HG02981 (cell line): ENCODE measurements around the gene MFAP4.

Source experiments
- ATAC-seq: cut with Tn5 transposase; IDR thresholded peaks from one replicate; pipeline ENCODE4 v1.9.1; 2021; ENCODE audit warnings: mild to moderate bottlenecking, moderate library complexity; ENCODE audit not compliant: unreplicated experiment

MFAP4 gene

DNA sequence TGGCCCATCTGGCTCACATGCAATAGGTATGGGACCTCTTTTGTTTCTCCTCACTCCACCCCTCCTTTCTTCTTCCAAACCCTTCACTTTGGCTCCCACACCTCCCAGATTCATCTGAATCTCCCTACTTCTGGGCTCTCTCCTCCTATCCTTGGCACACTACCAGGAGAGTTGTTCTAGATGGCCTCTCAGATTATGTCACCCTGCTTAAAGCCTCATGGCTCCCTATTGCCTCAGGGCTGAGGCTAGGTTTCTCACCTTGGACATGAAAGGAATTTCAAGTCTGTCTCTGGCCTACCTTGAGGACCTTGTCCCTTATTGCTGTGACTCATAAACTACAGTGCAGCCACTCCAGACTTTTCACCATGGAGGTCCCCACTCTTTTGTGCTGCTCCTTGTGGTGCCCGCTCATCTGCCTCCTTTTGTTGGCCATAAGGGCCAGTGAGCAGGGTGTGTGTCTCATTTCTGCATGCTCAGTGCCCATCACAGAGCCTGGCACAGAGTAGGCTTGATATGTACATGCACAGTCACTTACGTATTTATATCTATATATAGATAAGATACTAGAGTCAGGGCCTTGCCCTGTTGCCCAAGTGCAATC is 1.0 kb upstream of the MFAP4 start:
- no peak for ATAC-seq

DNA sequence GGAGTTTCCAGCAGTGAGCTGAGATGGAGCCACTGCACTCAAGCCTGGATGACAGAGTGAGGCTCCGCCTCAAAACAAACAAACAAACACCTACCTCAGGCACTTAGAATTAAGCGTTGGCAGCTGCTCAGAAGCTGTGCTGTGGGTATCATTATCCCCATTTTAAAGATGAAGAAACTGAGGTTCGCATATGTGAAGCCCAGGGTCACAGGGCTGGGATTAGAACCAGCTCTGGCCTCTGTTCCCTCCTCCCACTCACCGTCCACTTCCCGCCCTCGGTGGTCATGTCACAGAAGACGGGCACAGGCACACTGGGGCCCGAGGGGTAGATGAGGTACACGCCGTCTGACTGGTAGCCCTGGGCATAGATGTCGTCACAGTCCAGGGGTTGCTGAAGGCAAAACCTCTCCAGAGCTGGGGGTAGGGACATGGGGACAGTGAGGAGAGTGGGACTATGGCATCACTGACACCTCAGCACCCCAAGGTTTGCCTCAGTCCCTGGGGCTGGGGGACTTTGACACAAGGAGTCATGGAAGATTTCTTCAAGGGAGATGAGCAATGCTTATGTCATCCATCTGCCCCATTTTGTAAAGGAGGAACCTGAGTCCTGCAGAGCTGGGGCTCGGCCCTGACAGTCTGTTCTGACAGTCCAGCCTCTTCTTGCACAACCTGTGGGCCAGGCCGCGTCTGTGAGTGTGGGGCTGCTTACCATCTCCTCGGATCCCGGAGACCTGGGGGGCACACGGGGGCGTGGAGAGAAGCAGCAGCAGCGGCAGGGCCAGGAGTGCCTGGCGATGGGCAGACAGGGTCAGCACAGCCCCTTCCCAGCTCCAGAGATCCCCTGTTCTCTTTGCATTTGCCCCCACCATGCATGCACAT is 700 bp downstream of the MFAP4 start:
- no peak for ATAC-seq

DNA sequence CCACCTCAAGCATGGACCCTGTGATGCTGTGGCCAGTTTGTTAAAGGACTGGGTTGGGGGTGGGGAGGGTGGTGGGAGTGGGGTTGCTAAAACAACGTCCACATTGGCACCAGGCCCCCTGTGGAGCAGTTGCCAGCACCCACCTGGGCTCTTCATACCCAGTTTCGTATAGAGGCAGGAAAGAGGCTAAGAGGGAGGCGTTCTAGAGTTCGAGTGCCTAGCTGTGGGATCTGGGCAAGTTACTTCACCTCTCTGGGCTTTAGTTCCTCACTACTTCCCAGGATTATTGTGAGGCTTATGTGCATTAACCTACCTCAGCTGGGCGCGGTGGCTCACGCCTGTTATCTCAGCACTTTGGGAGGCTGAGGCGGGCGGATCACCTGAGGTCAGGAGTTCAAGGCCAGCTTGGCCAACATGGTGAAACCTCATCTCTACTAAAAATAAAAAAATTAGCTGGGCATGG is 1.4 kb downstream of the MFAP4 start:
- ATAC-seq = no peak

DNA sequence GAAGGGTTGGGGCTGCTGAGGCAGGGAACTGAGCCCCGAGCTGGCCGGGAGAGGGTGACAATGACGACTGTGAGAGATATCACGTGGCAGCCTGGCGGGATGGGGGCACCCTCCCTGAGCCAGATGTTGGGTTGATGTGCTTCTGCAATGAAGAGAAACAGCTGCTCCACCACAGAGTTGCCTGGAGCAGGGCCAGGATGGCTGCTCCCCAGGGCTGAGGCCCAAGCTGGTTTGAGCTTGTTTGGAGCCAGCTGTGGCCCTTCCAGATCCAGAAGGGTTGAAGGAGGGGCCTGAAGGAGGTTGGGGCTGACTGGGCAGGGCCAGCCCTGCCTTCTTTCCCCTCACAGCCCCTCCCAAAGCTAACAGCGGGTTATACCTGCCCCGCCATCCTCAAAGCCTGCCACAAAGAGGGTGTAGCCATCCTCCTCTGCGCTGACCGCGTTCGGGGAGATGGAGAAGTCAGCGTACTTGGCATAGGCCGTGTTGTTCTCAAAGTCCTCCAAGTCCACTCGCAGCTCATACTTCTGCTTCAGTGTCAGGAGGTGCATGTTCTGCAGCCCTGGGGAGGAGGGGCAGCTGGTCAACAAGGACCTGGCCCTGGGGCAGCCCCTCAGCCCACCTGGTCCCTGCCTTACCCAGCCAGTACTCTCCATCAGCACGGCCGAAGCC is 2.1 kb downstream of the MFAP4 start:
- no peak for ATAC-seq

DNA sequence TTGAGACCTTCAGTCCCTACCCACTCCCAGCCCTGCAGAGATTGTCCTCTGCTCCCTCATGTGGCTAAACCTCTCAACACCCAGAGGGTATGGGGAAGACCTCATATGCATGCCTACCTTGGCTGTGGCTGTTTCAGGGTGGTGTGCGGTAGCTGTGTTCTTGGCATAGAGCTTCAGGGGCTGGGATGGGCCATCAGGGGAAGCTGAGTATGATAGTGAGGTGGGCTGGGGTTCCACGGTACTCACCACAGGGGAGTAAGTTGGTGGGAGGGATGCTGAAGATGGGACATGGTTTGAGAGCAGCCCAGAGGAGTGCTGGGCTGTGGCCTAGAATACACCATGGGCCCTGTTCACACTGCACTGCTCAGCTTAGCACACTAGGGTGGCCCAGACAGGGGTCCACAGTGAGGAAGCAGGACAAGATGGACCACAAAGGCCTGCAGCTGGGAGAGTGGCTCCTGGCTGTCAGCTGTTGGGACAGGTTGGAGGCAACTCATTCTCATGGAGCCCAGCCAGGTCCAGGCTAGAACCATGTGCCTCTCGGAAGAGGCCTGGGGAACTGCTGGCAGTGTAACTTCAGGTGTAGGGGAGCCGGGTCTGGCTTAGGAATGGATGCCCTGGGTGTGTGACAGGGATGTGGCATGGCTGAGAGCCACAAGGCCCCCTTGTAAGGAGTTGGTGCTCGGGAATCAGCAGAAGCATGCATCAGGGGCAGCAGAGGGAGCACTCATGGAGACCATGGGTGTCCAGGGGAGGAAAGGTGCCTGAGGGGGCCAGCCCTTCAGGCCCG is 3.1 kb downstream of the MFAP4 start:
- no peak for ATAC-seq

DNA sequence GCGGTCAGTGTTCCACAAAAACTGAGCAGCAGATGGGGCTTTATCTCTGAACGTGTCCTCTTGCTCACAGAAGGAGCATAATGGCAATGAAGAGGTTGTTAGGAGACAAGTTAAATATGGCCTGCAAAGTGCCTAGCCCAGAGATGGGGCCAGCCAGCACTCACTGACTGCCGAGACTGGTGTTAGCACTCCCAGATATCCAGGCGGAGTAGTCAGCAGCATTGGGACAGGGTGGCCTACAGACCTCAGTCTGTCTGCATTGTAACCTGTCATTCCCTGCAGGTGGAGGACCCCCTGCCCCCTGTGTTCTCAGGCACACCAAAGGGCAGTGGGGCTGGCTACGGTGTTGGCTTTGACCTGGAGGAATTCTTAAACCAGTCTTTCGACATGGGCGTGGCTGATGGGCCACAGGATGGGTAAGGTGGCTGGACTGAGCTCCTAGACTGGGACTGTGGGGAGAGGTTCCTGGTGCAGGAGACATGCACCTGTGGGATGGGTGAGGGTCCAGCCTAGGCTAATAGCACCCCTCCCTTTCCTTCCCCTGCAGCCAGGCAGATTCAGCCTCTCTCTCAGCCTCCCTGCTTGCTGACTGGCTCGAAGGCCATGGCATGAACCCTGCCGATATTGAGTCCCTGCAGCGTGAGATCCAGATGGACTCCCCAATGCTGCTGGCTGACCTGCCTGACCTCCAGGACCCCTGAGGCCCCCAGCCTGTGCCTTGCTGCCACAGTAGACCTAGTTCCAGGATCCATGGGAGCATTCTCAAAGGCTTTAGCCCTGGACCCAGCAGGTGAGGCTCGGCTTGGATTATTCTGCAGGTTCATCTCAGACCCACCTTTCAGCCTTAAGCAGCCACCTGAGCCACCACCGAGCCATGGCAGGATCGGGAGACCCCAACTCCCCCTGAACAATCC is 4.2 kb downstream of the MFAP4 start:
- ATAC-seq = no peak

DNA sequence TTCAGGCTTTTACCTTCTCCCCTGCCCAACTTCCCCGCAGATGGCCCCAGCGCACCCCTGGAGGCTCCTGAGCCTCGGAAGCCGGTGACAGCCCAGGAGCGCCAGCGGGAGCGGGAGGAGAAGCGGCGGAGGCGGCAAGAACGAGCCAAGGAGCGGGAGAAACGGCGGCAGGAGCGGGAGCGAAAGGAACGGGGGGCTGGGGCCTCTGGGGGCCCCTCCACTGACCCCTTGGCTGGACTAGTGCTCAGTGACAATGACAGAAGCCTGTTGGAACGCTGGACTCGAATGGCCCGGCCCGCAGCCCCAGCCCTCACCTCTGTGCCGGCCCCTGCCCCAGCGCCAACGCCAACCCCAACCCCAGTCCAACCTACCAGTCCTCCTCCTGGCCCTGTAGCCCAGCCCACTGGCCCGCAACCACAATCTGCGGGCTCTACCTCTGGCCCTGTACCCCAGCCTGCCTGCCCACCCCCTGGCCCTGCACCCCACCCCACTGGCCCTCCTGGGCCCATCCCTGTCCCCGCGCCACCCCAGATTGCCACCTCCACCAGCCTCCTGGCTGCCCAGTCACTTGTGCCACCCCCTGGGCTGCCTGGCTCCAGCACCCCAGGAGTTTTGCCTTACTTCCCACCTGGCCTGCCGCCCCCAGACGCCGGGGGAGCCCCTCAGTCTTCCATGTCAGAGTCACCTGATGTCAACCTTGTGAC is 5.1 kb downstream of the MFAP4 start:
- no peak for ATAC-seq

DNA sequence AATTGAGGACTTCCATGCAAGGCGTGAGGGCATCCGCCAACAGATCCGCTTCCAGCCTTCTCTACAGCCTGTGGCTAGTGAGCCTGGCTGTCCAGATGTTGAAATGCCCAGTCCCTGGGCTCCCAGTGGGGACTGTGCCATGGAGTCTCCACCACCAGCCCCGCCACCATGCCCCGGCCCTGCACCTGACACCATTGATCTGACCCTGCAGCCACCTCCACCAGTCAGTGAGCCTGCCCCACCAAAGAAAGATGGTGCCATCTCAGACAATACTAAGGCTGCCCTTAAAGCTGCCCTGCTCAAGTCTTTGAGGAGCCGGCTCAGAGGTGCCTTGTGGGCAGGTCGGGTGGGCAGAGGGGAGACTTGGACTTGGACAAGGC is 5.6 kb downstream of the MFAP4 start:
- ATAC-seq = no peak

DNA sequence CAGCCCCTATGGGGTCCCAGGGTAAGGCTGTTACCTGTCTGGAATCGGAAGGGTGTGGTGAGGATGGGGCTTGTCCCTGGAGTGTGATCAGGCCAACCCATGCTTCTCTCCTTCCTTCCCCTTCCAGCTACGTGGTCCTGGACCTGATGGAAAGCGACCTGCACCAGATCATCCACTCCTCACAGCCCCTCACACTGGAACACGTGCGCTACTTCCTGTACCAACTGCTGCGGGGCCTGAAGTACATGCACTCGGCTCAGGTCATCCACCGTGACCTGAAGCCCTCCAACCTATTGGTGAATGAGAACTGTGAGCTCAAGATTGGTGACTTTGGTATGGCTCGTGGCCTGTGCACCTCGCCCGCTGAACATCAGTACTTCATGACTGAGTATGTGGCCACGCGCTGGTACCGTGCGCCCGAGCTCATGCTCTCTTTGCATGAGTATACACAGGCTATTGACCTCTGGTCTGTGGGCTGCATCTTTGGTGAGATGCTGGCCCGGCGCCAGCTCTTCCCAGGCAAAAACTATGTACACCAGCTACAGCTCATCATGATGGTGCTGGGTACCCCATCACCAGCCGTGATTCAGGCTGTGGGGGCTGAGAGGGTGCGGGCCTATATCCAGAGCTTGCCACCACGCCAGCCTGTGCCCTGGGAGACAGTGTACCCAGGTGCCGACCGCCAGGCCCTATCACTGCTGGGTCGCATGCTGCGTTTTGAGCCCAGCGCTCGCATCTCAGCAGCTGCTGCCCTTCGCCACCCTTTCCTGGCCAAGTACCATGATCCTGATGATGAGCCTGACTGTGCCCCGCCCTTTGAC is 6.3 kb downstream of the MFAP4 start:
- ATAC-seq = no peak

DNA sequence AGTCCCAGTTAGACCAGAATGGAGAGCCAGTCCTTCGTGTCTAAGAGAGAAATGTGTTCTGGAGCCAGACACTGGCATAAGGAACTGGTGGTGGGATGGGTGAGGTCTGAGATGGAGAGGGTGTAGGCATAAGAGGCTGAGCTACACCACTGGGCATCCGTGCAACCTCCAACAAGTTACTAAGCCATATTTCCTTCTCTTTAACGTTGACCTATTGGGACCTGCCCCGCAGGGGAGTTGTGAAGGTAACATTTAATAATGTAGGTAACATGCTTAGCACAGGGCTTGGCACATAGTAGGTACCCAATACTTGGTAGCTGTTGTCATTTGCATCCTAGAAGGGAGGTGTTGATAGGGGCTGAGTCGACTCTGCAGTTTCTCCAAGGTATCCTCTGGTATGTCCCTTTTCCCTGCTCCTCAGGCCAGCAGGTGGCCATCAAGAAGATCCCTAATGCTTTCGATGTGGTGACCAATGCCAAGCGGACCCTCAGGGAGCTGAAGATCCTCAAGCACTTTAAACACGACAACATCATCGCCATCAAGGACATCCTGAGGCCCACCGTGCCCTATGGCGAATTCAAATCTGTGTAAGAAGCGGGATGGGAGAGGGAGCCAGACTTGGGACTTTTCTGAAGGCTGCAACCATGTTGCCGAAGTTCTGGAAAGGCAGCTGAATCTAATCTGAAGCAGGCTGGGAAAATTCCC is 7.5 kb downstream of the MFAP4 start:
- ATAC-seq = no peak

DNA sequence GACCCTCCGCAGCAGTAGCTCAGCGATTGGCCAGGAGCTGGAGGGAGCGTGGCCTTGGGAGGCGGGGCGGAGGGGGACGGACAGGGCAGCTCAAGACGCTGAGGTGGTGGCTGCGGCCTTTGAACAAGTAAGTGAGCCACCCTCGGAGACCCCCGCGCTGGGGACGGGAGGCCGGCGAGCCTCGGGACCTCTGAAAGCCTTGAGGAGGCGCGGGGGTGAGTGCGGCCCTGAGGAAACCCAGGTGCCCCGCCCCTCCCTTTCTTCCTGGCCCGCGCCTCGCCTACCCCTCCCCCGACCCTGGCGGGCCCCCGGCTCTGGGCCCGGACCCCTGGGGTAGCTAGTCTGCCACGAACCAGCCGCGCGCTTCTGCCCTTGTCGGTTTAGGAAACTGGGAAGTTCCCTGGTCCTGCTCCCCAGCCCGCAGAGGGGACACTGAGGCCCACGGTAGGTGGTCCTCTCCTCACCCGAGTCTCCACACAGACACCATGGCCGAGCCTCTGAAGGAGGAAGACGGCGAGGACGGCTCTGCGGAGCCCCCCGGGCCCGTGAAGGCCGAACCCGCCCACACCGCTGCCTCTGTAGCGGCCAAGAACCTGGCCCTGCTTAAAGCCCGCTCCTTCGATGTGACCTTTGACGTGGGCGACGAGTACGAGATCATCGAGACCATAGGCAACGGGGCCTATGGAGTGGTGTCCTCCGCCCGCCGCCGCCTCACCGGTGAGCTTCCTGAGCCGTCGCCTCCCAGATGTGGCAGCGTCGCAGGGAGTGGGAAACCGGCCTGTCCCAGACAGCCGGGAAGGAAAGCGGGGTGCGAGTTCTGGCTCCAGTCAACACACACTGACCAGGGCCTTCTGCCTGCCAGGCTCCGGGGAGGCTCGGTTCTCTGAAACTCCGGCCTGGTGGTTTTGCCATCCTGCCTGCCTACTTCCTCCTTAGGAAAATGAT is 8.3 kb downstream of the MFAP4 start, which contains the start of gene MAPK7:
TSS of gene MAPK7 (plus strand) at position 83 of the 945 bp plus-strand sequence. CDS start at position 486, 403 bp downstream.
- ATAC-seq = no peak

DNA sequence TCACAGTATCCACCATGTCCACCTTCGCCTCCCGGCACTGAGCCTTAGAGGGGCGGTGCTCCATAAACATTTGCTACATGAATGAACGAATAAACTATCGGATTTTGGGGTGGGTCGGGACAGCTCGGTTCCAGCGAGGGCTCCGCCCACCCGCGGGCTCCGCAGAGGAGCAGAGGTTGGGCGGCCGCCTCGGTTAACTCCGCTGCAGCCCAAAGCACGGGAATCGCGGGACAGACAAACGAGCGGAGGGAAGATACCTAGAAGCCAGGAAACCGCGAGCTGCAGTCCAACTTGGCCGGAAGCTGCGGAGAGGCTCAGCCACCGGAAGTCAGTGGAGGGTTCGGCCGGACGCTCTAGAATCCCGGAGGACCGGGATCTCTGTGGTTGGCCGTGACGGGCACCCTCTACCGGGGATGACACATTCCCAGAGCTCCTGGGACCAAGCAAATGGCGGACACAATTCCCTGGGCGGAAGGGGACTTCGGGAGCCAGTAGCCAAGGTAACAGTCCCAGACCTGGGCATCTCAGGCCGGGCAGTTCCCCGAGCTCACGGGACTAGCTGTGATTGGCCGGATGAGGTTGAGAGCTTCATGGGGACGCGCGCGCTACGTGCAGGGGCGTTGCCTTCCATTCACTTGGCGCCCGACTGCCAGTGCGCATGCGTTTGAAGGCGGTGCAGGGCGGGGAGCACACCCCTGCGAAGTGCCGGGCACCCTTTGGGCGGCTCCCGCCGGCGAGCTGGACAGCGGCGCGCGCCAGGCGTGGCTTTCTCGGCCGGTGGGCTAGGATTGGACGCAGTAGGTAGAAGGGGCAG is 9.2 kb downstream of the MFAP4 start:
- ATAC-seq = peak; percentile 89

DNA sequence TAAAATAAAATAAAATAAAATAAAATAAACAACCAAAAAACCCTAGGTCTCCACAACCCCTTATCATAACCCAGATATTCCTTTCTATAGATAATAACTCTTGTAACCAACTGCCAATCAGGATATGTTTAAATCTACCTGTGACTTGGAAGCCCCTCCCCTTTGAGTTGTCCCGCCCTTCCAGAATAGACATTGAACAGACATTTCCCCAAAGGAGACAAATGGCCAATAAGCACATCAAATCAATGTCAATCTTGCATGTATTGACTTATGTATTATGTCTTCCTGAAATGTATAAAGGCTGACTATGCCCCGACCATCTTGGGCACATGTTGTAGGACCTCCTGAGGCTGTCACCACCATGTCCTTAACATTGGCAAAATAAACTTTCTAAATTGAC is 10.2 kb downstream of the MFAP4 start:
- ATAC-seq = no peak

DNA sequence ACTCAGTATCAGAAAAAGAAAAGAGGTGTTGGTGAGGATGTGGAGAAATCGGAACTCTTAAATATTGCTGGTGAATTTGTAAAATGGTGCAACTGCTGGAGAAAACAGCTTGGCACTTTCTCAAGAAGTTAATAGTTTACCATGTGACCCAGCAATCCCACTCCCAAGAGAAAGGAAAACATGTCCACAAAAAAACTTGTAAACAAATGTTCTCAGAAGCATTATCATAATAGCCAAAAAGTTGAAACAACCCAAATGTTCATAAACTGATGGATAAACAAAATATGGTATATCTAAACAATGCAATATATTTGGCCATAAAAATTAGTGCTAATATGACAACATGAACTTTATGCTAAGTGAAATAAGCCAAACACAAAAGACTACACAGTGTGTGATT is 11.3 kb downstream of the MFAP4 start:
- no peak for ATAC-seq

DNA sequence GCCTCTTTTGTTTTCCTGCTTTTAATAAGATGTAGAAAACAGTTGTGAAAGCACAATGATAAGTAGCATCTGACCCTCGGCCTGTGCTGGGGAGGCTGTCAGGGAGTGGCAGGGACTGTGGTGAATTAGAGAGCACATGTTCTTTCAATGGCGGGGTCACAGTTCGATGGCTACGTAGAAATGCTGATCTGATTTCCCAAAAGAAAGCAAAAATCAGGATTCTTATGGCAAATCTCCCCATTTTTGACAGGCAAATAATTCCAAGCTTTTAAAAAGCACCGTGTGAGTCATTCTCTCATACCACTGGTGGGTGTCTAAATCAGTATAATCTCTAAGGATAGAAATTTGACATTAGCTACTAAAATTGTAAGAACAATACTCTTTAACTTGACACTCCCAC is 12.9 kb downstream of the MFAP4 start:
- ATAC-seq = no peak
